AG04449 (cell line): ENCODE measurements around the gene HTT.

Source experiments
- CTCF ChIA-PET: fragments of 350-600 bp; formaldehyde crosslinking; extraction: SDS; loops from one replicate; lab custom pipeline; 2021; ENCODE audit warnings: antibody characterized with exemption; lab: Yijun Ruan, JAX
- POLR2A ChIA-PET: fragments of 400-600, 350-600 bp; formaldehyde crosslinking; extraction: SDS; loops from one replicate; lab custom pipeline; 2020; ENCODE audit warnings: antibody characterized with exemption, inconsistent platforms; lab: Yijun Ruan, JAX
- DNase-seq: peaks from one replicate; pipeline ENCODE4 v3.0.0-alpha.2; 2010; ENCODE audit warnings: low read depth, low spot score
- H3K4me3 ChIP-seq: 2 replicates; pipeline ENCODE4 v1.5.1; 2011; ENCODE audit warnings: low read depth, mild to moderate bottlenecking, control low read depth, low read length
- TF ChIP-seq, protein P1 (sequence below): IDR thresholded peaks from one replicate; pipeline ENCODE4 v1.5.1; 2011; ENCODE audit warnings: mild to moderate bottlenecking, moderate library complexity, low read length, control low read depth, inconsistent platforms; ENCODE audit not compliant: insufficient read depth; ENCODE audit errors: missing control alignments

The HTT gene

GRCh38 chr4:3039706-3040366, 34.6 kb upstream of the HTT start:
- TF ChIP-seq, protein P1, sequence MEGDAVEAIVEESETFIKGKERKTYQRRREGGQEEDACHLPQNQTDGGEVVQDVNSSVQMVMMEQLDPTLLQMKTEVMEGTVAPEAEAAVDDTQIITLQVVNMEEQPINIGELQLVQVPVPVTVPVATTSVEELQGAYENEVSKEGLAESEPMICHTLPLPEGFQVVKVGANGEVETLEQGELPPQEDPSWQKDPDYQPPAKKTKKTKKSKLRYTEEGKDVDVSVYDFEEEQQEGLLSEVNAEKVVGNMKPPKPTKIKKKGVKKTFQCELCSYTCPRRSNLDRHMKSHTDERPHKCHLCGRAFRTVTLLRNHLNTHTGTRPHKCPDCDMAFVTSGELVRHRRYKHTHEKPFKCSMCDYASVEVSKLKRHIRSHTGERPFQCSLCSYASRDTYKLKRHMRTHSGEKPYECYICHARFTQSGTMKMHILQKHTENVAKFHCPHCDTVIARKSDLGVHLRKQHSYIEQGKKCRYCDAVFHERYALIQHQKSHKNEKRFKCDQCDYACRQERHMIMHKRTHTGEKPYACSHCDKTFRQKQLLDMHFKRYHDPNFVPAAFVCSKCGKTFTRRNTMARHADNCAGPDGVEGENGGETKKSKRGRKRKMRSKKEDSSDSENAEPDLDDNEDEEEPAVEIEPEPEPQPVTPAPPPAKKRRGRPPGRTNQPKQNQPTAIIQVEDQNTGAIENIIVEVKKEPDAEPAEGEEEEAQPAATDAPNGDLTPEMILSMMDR, result no peak
- DNase-seq, result no peak
- CTCF ChIA-PET, result interaction anchor here (1.8 to 2.0 kb wide), 2 partner anchors 10 to 62 kb away, joined by 4 to 11 read pairs; no protein-coding TSS in a partner anchor
- POLR2A ChIA-PET, result no interaction called here
- no peak overlapping the region for H3K4me3 ChIP-seq

DNA sequence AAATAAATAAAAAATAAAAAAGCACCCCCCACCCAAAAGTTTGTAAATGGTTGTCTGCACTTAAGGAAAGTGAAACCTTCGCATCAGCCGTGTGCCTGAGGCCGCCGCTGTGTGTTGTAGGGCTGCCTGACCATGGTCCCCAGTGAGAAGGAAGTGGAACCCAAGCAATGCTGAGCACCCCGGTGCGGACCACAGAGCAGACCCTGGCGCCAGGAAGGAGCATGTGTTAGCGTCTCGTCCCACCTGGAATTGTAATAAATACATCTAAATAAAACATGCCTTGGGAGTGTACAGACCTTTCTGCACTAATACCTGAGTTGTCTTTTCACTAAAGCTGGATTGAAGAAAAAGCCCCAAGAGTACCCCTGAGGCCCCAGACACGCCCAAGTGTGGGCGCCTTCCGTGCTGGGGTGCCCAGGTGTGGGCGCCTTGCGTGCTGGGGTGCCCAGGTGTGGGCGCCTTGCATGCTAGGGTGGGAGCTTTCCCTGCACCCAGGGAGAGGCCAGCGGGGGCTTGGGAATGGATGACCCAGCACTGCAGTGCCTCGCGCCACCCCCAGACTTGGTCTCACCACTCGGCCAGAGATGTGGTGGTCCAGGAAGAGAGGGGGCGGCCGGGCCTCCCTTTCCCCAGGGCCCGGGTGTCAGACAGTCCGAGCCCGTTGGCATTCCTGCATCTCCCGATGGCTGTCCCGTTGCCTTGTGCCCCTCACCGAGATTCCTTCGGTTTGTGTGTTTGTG, 33.9 kb upstream of the HTT start:
- no peak for DNase-seq
- H3K4me3 ChIP-seq, result no peak overlapping the region
- TF ChIP-seq, protein P1, result no peak
- ChIA-PET POLR2A (interaction anchor here (0.6 kb wide), 1 partner anchor 101 kb away, joined by 3 read pairs; no protein-coding TSS in a partner anchor), CTCF (interaction anchor here (1.0 to 5.4 kb wide), 4 partner anchors 7 to 77 kb away, joined by 3 to 31 read pairs (median 7); partner anchors contain the start of genes GRK4 and NOP14)

- ChIA-PET CTCF (interaction anchor here (0.8 to 5.4 kb wide), 8 partner anchors 8 to 277 kb away, joined by 3 to 31 read pairs (median 4); partner anchors contain the start of genes GRK4 and NOP14), POLR2A (interaction anchor here (0.6 to 1.0 kb wide), 2 partner anchors 32 to 102 kb away, joined by 3 read pairs; no protein-coding TSS in a partner anchor)
- peak overlapping the region; percentile 39 for H3K4me3 ChIP-seq
- TF ChIP-seq, protein P1, result no peak
- no peak for DNase-seq
Measured at GRCh38 chr4:3041192-3042142, 33.0 kb upstream of the HTT start.

GRCh38 chr4:3042226-3042625, 32.3 kb upstream of the HTT start:
- TF ChIP-seq, protein P1, result no peak
- peak overlapping the region; percentile 39 for H3K4me3 ChIP-seq
- ChIA-PET CTCF (interaction anchor here (0.8 to 5.4 kb wide), 6 partner anchors 9 to 278 kb away, joined by 3 to 31 read pairs (median 5); no protein-coding TSS in a partner anchor), POLR2A (interaction anchor here (1.0 kb wide), 1 partner anchor 31 kb away, joined by 3 read pairs; no protein-coding TSS in a partner anchor)
- no peak for DNase-seq

DNA sequence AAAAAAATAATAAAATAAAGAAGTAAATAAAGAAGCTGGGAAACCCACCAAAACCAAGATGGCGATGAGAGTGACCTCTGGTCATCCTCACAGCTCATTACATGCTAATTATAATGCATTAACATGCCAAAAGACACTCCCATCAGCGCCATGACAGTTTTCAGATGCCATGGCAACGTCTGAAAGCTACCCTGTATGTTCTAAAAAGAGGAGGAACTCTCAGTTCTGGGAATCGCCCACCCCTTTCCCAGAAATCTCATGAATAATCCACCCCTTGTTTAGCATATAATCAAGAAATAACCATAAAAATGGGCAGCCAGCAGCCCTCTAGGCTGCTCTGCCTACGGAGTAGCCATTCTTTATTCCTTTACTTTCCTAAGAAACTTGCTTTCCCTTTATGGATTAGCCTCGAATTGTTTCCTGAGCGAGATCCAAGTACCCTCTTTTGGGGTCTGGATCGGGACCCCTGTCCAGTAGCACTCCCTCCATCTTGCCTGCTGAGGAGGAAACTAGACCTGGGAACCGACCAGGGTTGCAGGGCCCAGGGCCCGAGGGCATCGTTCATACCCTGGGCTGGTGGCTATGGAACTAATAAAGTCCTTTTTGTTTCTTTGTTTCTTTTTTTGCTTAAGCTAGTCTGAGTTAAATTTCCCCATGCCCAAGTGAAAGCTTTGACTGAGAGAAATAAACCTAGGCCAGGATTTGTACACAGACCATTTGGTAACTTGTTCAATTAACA, 31.0 kb upstream of the HTT start:
- TF ChIP-seq, protein P1, result no peak
- DNase-seq, result no peak
- POLR2A ChIA-PET, result no interaction called here
- H3K4me3 ChIP-seq, result no peak overlapping the region
- CTCF ChIA-PET, result interaction anchor here (1.9 to 5.4 kb wide), 4 partner anchors 8 to 279 kb away, joined by 5 to 31 read pairs (median 8); no protein-coding TSS in a partner anchor
